ENCODE data around the gene RGS3.

Gene RGS3

GRCh38 chr9:113590991-113591898 is 127.7 kb downstream of the RGS3 start:
- DNase-seq, result peak; percentile 80

DNA sequence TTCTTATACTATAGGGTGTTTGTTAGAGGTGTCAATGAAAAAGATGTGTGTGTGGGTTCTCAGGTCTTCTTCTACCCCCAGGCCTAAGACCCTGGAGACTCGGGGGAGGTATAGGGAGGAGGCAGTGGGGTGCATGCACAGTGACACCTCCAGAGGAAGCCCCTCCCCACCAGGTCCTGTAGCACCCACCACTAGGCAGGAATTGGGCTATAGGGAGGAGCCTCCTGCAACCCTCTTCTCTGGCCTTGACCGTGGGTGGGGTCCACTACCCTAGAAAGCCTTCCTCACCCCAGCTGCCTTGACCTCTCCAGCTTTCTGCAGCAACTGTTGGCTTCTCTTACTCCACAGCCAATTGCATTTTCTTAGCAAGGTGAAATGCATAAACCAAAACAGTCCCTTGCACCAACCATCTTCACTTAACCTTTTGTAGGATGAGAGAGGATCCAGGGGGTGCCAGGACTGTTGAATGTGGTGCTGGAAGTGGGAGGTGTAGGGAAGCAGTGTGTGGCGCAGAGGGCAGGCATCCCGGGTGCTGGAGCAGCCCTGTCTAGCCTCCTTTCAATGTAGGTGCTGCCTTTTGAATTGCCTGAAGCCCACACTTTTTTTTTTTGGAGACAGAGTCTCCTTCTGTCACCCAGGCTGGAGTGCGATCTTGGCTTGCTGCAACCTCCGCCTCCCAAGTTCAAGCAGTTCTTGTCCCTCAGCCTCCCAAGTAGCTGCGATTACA is 128.5 kb downstream of the RGS3 start:
- no peak for DNase-seq

GRCh38 chr9:113592876-113593575 is 129.5 kb downstream of the RGS3 start:
- DNase-seq, result peak; percentile 16

DNA sequence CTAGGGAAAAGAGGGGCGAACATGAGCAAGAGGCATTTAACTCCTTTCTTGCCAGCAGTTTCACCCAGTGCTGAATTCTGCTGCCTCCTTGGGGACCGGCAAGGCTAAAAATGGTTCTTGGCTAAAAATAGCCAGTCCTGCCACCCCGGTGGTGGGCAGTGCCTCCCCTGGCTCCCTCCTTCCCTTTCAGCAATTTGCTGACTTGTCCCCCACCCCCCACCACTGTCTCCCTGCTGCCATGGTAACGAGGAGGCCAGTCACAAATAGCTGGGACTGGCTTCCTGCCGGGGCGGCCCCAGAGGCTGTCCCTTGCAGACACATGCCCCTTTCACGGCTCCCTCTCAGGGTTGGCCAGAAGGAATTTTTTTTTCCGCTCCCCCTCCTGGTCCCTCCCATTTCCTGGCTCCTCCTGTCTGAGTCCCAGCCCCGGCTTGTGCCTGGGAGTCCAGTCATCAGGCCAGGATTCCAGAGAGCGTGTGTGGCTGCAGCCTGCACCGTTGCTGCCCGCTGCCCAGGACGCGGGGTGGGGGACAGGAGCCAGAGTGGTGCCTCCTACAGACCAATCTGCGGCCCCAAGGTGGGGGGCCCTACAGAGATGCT is 130.3 kb downstream of the RGS3 start:
- DNase-seq, result peak; percentile 97

- DNase-seq, result no peak
Measured at GRCh38 chr9:113594484-113595299, 131.2 kb downstream of the RGS3 start.

GRCh38 chr9:113596616-113597320 is 133.2 kb downstream of the RGS3 start:
- DNase-seq, result no peak

- no peak for DNase-seq
Measured at GRCh38 chr9:113597390-113598241, 134.1 kb downstream of the RGS3 start.

- no peak for DNase-seq
Measured at GRCh38 chr9:113598451-113598850, 134.9 kb downstream of the RGS3 start.

GRCh38 chr9:113598883-113599282 is 135.4 kb downstream of the RGS3 start:
- no peak for DNase-seq

DNA sequence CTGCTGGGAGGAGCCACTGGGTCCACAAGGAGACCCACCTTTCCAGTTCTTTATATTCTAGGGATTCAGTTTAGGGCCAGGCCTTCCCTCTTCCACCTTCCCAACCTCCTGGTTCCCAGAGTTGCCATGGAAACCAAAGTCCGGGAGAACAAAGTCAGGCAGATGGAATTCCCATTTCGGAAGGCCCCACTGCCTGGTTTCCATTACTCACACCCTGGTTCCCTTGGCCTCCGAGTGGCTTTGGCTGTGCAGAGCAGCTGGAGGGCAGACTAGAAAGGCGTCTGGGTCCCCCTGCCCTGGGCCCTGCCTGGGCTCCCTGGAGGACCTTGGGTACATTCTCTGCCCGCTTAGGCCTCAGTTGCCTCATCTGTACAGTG is 136.1 kb downstream of the RGS3 start:
- DNase-seq, result no peak

DNA sequence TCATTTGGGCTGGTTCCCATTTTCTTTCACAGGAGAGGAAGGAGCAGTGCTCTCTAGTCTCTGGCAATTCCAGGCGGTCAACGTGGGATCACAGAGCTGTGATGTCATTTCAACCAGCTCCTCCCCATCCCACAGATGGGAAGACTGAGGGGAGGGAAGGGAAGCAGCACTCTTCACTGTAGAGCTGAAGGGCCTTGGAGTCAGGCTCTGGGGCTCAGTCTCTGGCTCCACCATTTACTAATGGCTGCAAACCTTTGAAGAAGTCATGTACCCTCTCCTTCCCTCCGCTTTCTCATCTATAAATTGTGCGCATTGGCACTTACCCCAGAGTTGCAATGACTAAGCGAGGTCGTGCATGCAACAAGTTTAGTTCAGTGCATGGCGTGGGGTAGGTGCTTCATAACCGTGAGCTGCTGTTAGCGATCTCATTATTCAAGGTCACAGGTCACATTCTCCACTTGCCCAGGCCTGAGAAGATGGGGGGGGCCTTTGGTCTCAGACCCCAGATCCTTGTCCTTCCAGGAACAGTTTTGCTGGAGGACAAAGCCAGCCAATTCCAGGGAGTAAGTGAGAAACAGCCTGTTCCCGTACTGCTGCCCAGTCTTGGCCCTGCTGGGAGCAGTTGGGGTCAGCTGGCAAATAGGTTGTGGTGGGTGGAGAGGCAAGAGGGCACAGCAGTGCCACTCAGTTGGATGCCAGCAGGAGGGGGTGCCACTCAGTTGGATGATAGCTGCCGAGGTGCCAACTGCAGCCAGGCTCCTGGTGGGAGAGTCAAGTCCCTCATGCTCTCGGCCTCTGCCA is 136.7 kb downstream of the RGS3 start:
- DNase-seq, result no peak

- DNase-seq, result peak; percentile 86
Measured at GRCh38 chr9:113600871-113601614, 137.5 kb downstream of the RGS3 start.

- no peak for DNase-seq
Measured at GRCh38 chr9:113601656-113602055, 138.1 kb downstream of the RGS3 start.

DNA sequence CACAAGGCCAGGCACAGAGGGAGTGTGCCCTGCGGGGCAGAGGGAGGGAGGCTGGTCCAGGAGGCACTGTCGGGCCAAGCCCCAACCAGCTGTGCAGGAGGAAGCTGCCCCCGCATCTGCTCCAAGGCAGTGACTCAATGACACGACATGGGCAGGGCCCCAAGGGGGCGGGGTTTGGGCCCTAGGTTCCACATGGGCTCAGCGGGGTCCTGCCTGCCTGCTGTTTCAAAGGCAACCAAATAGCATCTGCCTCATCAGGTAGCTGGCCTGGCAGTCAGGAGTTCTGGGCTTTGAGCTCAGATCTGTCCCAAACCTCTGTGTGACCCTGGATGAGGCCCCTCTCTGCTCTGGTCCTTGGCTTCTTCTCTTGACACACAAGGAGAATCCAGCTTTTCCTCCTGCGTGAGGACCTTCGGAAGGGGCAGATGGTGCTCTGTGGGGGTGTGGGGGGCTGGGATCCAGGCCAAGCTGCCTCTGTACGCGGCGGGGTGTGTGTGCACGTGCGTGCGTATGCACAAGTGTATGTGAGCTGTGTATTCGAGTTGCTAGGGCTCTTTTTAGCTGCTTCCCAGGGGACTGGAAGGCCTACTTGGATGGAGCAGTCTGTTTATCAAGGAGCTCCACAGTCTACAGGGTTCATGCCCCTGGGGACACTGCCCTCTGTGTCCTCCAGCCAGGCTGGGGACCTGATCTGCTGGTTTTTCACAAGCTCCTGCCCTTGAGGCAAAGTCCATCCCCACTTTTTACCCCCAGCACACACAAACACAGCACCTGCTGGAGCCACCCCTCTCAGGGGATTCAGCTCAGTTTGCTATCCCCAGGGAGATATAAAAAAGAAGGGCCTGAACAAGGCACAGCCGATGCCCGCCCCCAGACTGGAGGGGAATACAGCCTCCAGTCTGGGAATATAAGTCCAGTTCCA is 138.9 kb downstream of the RGS3 start:
- DNase-seq, result peak; percentile 99

DNA sequence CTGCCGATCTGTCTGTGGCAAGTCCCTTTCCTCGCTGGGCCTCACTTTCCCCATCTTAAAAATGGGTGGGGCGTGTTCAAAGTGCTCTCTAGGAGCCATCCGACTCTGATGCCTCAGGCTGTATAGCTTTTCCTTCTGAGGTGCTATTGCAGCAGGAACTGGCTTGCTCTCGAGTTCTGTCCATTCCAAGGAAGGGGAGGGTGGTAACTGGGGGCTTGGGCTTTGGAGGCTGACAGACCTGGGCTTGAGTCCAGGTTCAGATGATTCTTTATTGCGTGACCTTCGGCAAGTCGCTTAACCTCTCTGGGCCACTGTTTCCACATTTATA is 139.5 kb downstream of the RGS3 start:
- peak; percentile 98 for DNase-seq

GRCh38 chr9:113603773-113604172 is 140.2 kb downstream of the RGS3 start:
- DNase-seq, result peak; percentile 94

DNA sequence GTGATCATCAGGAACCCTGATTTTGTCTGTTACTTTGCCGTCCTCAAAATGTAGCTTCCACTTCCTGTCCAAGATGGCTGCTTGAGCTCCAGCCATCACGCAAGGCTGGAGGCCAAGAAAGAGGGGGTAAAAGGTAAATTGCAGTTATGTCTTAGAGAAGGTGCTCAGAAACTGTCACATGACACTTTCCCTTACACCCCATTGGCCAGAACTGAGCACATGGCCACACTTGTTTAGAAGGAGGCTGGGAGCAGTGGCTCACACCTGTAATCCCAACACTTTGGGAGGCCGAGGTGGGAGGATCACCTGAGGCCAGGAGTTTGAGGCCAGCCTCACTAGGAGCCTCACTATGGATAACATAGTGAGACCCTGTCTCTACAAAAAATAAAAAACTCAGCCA is 140.9 kb downstream of the RGS3 start:
- DNase-seq, result peak; percentile 42

DNA sequence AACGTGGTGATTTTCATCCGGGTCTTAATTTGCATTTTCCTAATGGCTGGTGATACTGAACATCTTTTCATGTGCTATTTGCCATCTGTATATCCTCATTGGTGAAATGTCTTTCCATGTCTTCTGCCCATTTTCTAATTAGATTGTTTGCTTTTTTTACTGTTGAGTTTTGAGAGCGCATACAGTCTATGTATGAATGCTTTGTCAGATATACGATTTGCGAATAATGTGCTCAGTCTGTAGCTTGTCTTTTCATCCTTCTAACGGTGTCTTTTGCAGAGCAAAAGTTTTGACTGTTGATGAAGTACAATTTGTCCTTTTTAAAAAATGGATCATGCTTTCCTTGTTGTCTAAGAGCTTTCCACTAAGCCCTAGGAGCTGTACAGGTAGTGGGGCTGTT is 143.0 kb downstream of the RGS3 start:
- no peak for DNase-seq
